A673 (cell line): ENCODE data around the gene ALDH1L1.

Source experiments
- CTCF ChIP-seq: fragments of 300-800, 200-600 bp; sonication (generic); conservative IDR thresholded peaks from 2 replicates; pipeline ENCODE4 v1.5.1; 2017; ENCODE audit warnings: low read depth, mild to moderate bottlenecking, antibody characterized with exemption, low read length, moderate library complexity, mixed read lengths
- EZH2 ChIP-seq: fragments of 200-600 bp; sonication (generic); IDR thresholded peaks from 2 replicates; pipeline ENCODE4 v1.6.1; 2017; ENCODE audit warnings: borderline replicate concordance, low read depth, mild to moderate bottlenecking, mixed read lengths, antibody characterized with exemption, low read length; ENCODE audit not compliant: poor library complexity, severe bottlenecking

GRCh38 chr3:126159476-126159875 lies 20.9 kb downstream of the ALDH1L1 start:
- TF ChIP-seq CTCF (no peak), EZH2 (no peak)
